ENCODE data around the gene OLFM1.
"Not testable (repeated sequence)": the region's sequence is repeated elsewhere in the genome, so short reads cannot be mapped to it uniquely, and the experiment has no call there.

The OLFM1 gene

DNA sequence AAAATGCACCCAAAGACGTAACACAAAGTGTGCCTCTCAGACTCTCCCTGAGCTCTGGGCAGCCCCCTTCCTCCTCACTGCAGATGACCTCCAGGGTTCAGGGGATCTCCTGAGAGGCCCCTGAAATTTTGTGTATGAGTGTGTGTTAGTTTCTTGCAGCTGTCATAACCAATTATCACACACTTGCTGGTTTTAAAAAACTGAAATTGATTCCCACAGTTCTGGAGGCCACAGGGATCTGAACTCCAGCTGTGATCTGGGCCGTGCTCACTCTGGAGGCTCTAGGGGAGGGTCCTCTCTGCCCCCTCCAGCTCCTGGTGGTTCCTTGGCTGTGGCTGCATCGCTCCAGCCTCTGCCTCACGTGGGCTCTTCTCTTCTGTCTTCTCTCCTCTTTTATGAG is 58.8 kb downstream of the OLFM1 start:
- Histone ChIP-seq H3K9me3 (replicated peaks; ENCODE audit: low read length) (no peaks in the 10 kb centered on the region), H3K9ac (ENCODE audit: low read depth, low read length) (no peak overlapping the region), H3K4me2 (ENCODE audit: low read length) (no peak overlapping the region), H3K27me3 (ENCODE audit: control insufficient read depth, insufficient read depth, low read length) (peaks cover 37% of the 10 kb centered on the region), H3K36me3 (ENCODE audit: insufficient read depth, low read length) (no peaks in the 10 kb centered on the region), H3K4me1 (ENCODE audit: control insufficient read depth, insufficient read depth, low read length) (no peaks in the 10 kb centered on the region), H3K4me3 (ENCODE audit: low read length) (no peak overlapping the region)

DNA sequence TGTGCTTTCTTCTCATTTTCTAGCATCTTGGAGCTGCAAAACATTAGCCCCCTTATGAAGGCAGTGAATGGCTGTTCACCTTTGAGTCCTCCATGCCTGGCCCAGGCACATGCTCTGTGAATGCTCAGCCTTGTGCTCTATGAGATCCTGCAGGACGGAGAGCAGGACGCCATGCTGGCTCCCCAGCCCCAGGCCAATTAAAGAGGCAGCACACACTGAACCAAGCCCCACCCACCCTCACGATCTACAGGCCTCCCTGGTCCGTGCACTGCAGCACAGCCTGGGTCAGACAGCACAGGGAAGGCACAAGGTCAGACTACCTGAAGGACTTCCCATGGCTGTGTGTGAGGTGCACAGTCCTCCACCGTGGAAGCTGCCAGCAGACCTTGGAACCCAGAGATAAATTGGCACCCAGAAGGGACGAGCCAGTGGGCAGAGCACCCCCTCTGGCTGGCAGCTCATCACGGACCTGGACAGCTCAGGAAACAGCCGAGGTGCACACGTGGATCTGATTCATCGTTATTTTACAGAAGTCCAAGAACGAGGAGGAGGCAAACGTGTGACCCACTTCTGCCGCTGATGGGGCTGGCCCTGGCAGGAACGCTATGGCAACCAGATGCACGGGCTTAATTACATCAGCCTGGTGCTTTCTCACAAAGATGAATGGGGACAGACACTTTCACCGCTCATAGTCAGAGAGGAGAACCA is 59.5 kb downstream of the OLFM1 start:
- peaks cover 37% of the 10 kb centered on the region for H3K27me3 ChIP-seq (ENCODE audit: control insufficient read depth, insufficient read depth, low read length)

DNA sequence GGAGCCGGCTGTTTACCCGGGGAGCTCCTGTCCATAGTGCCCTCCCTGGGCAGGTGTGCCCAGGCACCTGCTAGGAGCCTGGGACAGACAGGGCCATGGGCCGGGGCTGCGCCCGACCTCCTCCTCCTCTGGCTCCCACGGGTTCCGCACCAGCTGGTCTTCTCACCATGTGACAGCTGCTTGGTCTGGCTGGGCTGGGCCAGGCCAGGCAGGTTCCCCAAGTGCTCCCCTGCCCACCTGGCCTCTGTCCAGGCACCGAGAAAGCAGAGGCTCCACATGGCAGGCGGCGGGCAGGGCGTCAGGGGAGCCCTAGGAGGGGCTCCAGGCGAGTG is 60.0 kb downstream of the OLFM1 start:
- Histone ChIP-seq H3K36me3 (ENCODE audit: insufficient read depth, low read length) (no peaks in the 10 kb centered on the region), H3K27me3 (ENCODE audit: control insufficient read depth, insufficient read depth, low read length) (peaks cover 36% of the 10 kb centered on the region), H3K4me2 (ENCODE audit: low read length) (no peak overlapping the region), H3K4me1 (ENCODE audit: control insufficient read depth, insufficient read depth, low read length) (no peaks in the 10 kb centered on the region), H3K9ac (ENCODE audit: low read depth, low read length) (no peak overlapping the region), H3K4me3 (ENCODE audit: low read length) (no peak overlapping the region), H3K9me3 (replicated peaks; ENCODE audit: low read length) (no peaks in the 10 kb centered on the region)

More for the DNA sequence above, 59.5 kb downstream of the OLFM1 start:
- H3K9me3 ChIP-seq (replicated peaks; ENCODE audit: low read length), result no peaks in the 10 kb centered on the region
- no peaks in the 10 kb centered on the region for H3K36me3 ChIP-seq (ENCODE audit: insufficient read depth, low read length)
- no peaks in the 10 kb centered on the region for H3K4me1 ChIP-seq (ENCODE audit: control insufficient read depth, insufficient read depth, low read length)
- no peak overlapping the region for H3K4me3 ChIP-seq (ENCODE audit: low read length)
- no peak overlapping the region for H3K9ac ChIP-seq (ENCODE audit: low read depth, low read length)
- no peak overlapping the region for H3K4me2 ChIP-seq (ENCODE audit: low read length)

DNA sequence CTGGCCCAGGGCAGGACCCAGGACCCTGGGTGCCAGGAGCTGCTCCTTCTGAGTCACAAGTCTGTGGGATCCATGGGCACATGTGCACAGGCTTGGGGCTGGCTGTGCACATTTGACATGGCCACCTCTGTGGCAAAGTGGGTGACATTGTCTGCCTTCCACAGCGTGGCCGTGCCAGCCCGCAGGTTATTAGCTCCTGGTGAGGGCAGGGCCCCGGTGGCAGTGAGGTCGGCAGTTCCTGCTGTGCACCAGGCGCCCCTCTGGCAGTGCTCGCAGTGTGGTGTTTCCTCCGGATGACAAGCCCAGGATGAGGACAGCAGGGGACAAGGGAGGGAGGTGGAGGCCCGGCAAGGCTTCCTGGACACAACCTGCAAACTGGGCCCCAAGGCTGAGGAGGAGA is 60.5 kb downstream of the OLFM1 start:
- Histone ChIP-seq H3K4me1 (ENCODE audit: control insufficient read depth, insufficient read depth, low read length) (no peaks in the 10 kb centered on the region), H3K27me3 (ENCODE audit: control insufficient read depth, insufficient read depth, low read length) (peaks cover 31% of the 10 kb centered on the region), H3K4me3 (ENCODE audit: low read length) (no peak overlapping the region), H3K9ac (ENCODE audit: low read depth, low read length) (no peak overlapping the region), H3K9me3 (replicated peaks; ENCODE audit: low read length) (no peaks in the 10 kb centered on the region), H3K36me3 (ENCODE audit: insufficient read depth, low read length) (no peaks in the 10 kb centered on the region), H3K4me2 (ENCODE audit: low read length) (no peak overlapping the region)

DNA sequence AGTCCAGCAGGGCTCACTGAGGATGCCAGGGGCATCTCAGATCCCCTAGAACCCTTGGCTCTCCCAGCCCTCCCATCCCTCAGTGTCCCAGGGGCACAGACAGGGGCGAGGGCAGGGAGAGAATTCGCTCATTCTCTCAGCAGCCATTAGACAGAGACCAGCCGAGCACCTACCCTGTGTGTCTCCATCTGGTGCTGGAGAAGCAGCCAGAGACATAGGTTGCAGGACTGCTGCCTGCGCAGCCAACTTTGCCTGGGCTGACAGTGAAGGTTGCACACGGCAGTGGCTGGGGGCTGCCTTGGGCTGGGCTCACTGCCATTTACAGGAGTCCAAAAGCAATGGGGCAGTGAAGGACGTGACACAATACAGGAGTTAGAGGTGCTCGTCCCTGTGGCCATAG is 60.9 kb downstream of the OLFM1 start:
- Histone ChIP-seq H3K4me1 (ENCODE audit: control insufficient read depth, insufficient read depth, low read length) (no peaks in the 10 kb centered on the region), H3K9me3 (replicated peaks; ENCODE audit: low read length) (no peaks in the 10 kb centered on the region), H3K27me3 (ENCODE audit: control insufficient read depth, insufficient read depth, low read length) (peaks cover 31% of the 10 kb centered on the region), H3K4me3 (ENCODE audit: low read length) (no peak overlapping the region), H3K9ac (ENCODE audit: low read depth, low read length) (no peak overlapping the region), H3K4me2 (ENCODE audit: low read length) (no peak overlapping the region), H3K36me3 (ENCODE audit: insufficient read depth, low read length) (no peaks in the 10 kb centered on the region)

DNA sequence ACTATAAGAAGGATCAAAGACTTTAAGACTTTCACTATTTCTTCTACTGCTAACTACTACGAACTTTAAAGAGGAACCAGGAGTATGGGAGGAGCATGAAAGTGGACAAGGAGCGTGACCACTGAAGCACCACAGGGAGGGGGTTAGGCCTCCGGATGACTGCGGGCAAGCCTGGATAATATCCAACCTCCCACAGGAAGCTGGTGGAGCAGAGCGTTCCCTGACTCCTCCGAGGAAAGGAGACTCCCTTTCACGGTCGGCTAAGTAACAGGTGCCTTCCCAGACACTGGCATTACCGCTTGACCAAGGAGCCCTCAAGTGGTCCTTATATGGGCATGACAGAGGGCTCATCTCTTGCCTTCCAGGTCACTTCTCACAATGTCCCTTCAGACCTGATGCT is 62.4 kb downstream of the OLFM1 start:
- not testable (repeated sequence) for H3K4me2 ChIP-seq (ENCODE audit: low read length); H3K36me3 ChIP-seq (ENCODE audit: insufficient read depth, low read length); H3K9me3 ChIP-seq (replicated peaks; ENCODE audit: low read length); H3K4me1 ChIP-seq (ENCODE audit: control insufficient read depth, insufficient read depth, low read length); H3K9ac ChIP-seq (ENCODE audit: low read depth, low read length); H3K4me3 ChIP-seq (ENCODE audit: low read length)
- H3K27me3 ChIP-seq (ENCODE audit: control insufficient read depth, insufficient read depth, low read length), result peaks cover 24% of the 10 kb centered on the region

DNA sequence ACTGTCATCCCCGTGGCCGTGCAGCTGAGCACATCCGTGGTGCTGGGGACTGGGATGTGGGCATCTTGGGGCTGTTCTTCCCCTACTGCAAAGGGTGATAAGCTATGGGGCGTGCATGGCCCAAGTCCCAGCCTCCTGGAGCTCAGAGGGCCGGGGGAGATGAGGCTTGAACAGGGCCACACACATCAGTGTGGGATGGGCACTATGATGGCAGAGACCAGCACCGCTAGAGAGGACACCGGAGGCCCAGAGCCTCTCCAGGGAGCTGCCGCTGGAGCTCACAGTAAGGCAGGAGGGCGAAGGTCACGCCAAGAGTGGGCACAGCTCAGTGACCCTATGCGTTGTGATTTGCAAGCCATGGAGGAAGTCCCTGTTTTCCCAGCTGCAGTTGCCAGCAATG is 63.5 kb downstream of the OLFM1 start:
- H3K27me3 ChIP-seq (ENCODE audit: control insufficient read depth, insufficient read depth, low read length), result peaks cover 19% of the 10 kb centered on the region
- H3K4me3 ChIP-seq (ENCODE audit: low read length), result no peak overlapping the region
- H3K4me1 ChIP-seq (ENCODE audit: control insufficient read depth, insufficient read depth, low read length), result no peaks in the 10 kb centered on the region
- H3K9ac ChIP-seq (ENCODE audit: low read depth, low read length), result no peak overlapping the region
- no peaks in the 10 kb centered on the region for H3K9me3 ChIP-seq (replicated peaks; ENCODE audit: low read length)
- H3K4me2 ChIP-seq (ENCODE audit: low read length), result no peak overlapping the region
- no peaks in the 10 kb centered on the region for H3K36me3 ChIP-seq (ENCODE audit: insufficient read depth, low read length)

DNA sequence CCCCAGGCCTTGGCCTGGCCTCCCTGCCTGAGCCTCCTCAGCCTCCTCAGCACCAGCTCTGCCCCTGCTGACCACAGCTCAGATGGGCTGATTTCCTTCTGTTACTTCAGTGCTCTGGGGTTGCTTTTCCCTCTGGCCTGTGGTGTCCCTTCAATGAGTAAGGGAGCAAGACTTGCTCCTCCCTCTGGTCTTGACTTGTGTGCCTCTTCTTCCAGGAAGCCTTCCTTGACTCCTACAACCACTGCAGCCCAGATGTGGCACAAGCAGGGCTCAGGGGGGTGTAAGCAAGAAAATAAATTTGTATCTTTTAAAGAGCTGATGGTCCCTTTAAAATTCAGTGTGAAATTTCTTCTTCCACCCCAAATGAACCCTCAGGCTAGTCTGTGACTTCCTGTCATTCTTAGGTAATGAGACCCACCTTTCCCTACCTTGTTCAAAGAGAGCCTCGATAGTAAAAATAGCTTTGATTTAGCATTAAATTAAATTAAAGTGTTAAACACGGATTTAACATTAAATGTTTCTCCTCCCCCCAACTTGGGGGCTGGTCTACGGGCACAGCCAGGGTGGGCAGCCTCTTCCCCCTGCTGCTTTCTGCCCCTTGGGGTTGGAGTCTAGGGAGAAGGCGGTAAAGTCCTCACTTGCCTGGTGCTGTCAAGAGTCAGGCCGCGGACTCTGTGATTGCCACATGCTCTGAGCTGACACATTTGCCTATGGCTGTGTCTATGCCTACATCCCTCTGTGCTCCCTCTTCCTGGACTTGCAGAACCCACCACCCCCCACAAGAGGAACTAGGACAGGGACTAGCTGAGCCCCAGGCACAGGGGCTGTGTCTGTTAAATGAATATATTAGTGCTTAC is 64.5 kb downstream of the OLFM1 start:
- no peak overlapping the region for H3K4me3 ChIP-seq (ENCODE audit: low read length)
- H3K4me2 ChIP-seq (ENCODE audit: low read length), result no peak overlapping the region
- H3K4me1 ChIP-seq (ENCODE audit: control insufficient read depth, insufficient read depth, low read length), result no peaks in the 10 kb centered on the region
- H3K36me3 ChIP-seq (ENCODE audit: insufficient read depth, low read length), result no peaks in the 10 kb centered on the region
- H3K9ac ChIP-seq (ENCODE audit: low read depth, low read length), result no peak overlapping the region
- H3K9me3 ChIP-seq (replicated peaks; ENCODE audit: low read length), result no peaks in the 10 kb centered on the region
- H3K27me3 ChIP-seq (ENCODE audit: control insufficient read depth, insufficient read depth, low read length), result peaks cover 9% of the 10 kb centered on the region

DNA sequence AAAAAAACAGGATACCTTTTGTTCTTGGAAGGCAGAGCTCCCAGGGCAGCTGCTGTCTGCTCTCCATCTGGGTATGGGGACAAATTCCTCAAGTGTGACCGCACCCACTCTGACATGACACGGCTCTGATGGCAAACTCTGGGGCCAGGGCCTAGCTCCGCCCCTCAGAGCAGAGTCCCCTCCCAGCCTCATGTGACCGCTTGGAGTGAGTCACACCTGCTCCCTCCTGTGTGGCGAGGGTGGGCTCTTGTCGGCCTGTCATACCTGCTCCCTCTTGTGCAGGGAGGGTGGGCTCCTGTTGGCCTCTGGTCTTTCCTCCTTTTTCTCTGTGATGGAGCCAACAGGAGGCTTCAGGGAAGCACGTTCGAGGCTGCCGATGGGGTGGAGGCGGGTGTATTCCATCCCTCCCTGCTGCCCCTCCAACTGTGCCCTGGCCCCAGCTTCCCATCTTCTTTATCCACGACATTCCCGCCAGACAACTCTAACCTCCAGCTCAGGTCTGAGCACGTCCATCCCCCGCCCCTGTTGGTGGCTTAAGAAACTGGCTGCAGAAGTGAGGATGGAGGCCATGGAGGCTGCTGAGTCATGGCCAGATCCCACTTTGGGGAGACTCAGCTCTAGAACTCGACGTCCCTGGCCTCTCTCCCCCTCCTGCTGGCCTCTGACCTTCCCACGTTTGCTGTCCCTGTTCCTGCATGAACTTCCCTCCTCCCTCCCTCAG is 65.3 kb downstream of the OLFM1 start:
- Histone ChIP-seq H3K9ac (ENCODE audit: low read depth, low read length) (no peak overlapping the region), H3K9me3 (replicated peaks; ENCODE audit: low read length) (no peaks in the 10 kb centered on the region), H3K4me3 (ENCODE audit: low read length) (no peak overlapping the region), H3K36me3 (ENCODE audit: insufficient read depth, low read length) (no peaks in the 10 kb centered on the region), H3K4me2 (ENCODE audit: low read length) (no peak overlapping the region), H3K27me3 (ENCODE audit: control insufficient read depth, insufficient read depth, low read length) (peaks cover 3% of the 10 kb centered on the region), H3K4me1 (ENCODE audit: control insufficient read depth, insufficient read depth, low read length) (no peaks in the 10 kb centered on the region)

DNA sequence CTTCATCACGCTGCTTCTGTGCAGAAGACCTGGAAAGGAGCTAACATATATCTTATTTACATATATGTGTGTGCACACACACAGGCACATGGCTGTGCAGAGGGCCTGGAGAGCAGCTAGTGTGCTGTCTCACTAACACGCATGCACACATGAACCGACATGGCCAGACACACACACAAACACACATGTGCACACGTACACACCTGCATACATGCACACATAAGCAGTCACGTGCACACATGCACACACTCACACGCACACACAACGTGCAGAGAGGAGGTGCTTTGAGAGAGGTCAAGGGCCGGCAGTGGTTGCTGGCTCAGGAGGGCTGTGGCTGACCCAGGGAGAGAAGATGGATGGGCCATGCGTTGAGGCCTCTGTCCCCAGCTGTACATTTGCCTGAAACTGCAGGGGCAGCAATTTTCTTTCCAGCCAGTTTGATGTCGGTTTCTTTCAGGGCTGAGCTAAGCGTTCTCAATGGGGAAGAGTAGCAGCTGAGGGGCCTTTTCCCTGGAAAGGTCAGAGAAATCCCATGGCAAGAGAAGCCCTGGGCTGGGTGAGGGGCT is 66.7 kb downstream of the OLFM1 start:
- H3K27me3 ChIP-seq (ENCODE audit: control insufficient read depth, insufficient read depth, low read length), result no peaks in the 10 kb centered on the region
- H3K9me3 ChIP-seq (replicated peaks; ENCODE audit: low read length), result no peaks in the 10 kb centered on the region
- no peak overlapping the region for H3K9ac ChIP-seq (ENCODE audit: low read depth, low read length)
- H3K4me3 ChIP-seq (ENCODE audit: low read length), result no peak overlapping the region
- H3K36me3 ChIP-seq (ENCODE audit: insufficient read depth, low read length), result no peaks in the 10 kb centered on the region
- H3K4me1 ChIP-seq (ENCODE audit: control insufficient read depth, insufficient read depth, low read length), result no peaks in the 10 kb centered on the region
- H3K4me2 ChIP-seq (ENCODE audit: low read length), result no peak overlapping the region

DNA sequence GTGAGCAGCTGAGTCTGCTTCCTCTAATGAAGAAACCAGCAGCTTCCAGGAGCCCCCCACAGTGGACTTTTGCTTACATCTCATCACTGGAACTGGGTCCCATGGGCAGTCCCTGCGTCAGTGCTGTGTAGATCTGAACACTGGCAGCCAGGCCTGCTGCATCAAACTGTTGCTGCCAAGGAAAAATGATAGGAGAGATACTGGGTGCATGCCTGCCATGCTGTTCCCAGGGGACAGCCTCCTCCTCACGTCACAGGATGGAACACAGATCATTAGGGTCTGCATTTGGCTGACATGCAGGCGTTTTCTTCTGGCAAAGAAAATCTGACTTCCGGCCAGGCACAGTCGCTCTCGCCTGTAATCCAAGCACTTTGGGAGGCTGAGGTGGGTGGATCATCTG is 67.9 kb downstream of the OLFM1 start:
- H3K4me3 ChIP-seq (ENCODE audit: low read length), result no peak overlapping the region
- H3K4me2 ChIP-seq (ENCODE audit: low read length), result no peak overlapping the region
- H3K4me1 ChIP-seq (ENCODE audit: control insufficient read depth, insufficient read depth, low read length), result no peaks in the 10 kb centered on the region
- no peaks in the 10 kb centered on the region for H3K9me3 ChIP-seq (replicated peaks; ENCODE audit: low read length)
- no peaks in the 10 kb centered on the region for H3K36me3 ChIP-seq (ENCODE audit: insufficient read depth, low read length)
- H3K27me3 ChIP-seq (ENCODE audit: control insufficient read depth, insufficient read depth, low read length), result no peaks in the 10 kb centered on the region
- H3K9ac ChIP-seq (ENCODE audit: low read depth, low read length), result no peak overlapping the region
